Neuronal stem cell (in vitro differentiated cells): ENCODE data around the gene CTSE.
"Not testable (repeated sequence)": the region's sequence is repeated elsewhere in the genome, so short reads cannot be mapped to it uniquely, and the experiment has no call there.

Source experiments
- DNase-seq: peaks from one replicate; pipeline ENCODE4 v3.0.0-alpha.2; 2013; ENCODE audit warnings: low spot score
- H2AFZ ChIP-seq: one replicate; pipeline ENCODE4 v1.6.1; 2013; ENCODE audit warnings: mild to moderate bottlenecking, low read length, inconsistent platforms
- H2AK5ac ChIP-seq: 2 replicates; pipeline ENCODE4 v1.6.1; 2013; ENCODE audit warnings: low read depth, mild to moderate bottlenecking, inconsistent platforms, low read length, moderate library complexity, mixed read lengths
- H2BK120ac ChIP-seq: 2 replicates; pipeline ENCODE4 v1.6.1; 2013; ENCODE audit warnings: low read depth, mild to moderate bottlenecking, inconsistent platforms, low read length, moderate library complexity, mixed read lengths
- H2BK12ac ChIP-seq: one replicate; pipeline ENCODE4 v1.6.1; 2013; ENCODE audit warnings: low read length, inconsistent platforms
- H2BK15ac ChIP-seq: 2 replicates; pipeline ENCODE4 v1.6.1; 2013; ENCODE audit warnings: mild to moderate bottlenecking, low read length, inconsistent platforms, mixed read lengths
- H2BK5ac ChIP-seq: one replicate; pipeline ENCODE4 v1.6.1; 2013; ENCODE audit warnings: inconsistent platforms, mild to moderate bottlenecking, low read length, moderate library complexity
- H3K14ac ChIP-seq: one replicate; pipeline ENCODE4 v1.6.1; 2013; ENCODE audit warnings: low read length, inconsistent platforms
- H3K18ac ChIP-seq: 2 replicates; pipeline ENCODE4 v1.6.1; 2013; ENCODE audit warnings: low read length, inconsistent platforms
- H3K23ac ChIP-seq: 2 replicates; pipeline ENCODE4 v1.6.1; 2013; ENCODE audit warnings: low read depth, mild to moderate bottlenecking, mixed read lengths, low read length, inconsistent platforms; ENCODE audit not compliant: poor library complexity
- H3K27ac ChIP-seq: replicated peaks from 3 replicates; pipeline ENCODE4 v1.5.1; 2013; ENCODE audit warnings: low read length, inconsistent platforms
- H3K27me3 ChIP-seq, 3 experiments: 2 replicates each; pipeline ENCODE4 v1.6.1; 2013; ENCODE audit warnings: low read length in 3 of 3, mild to moderate bottlenecking in 2 of 3, inconsistent platforms in 1 of 3, low read depth in 1 of 3, mixed read lengths in 1 of 3, moderate library complexity in 1 of 3; ENCODE audit not compliant: control insufficient read depth in 3 of 3, insufficient read depth in 3 of 3
- H3K36me3 ChIP-seq, 2 donors: replicated peaks in 1 of 2; 2 replicates each; pipeline ENCODE4 v1.6.1; 2013; ENCODE audit warnings: low read length in 2 of 2; ENCODE audit not compliant: control insufficient read depth in 2 of 2, insufficient read depth in 2 of 2
- H3K4ac ChIP-seq: 2 replicates; pipeline ENCODE4 v1.6.1; 2013; ENCODE audit warnings: inconsistent platforms, mild to moderate bottlenecking, low read length, moderate library complexity
- H3K4me1 ChIP-seq, 2 donors: 1 replicate in 1 of 2; 2 replicates in 1 of 2; pipeline ENCODE4 v1.6.1; 2013; ENCODE audit warnings: low read length in 2 of 2, low read depth in 1 of 2; ENCODE audit not compliant: control insufficient read depth in 2 of 2, insufficient read depth in 1 of 2
- H3K4me2 ChIP-seq: one replicate; pipeline ENCODE4 v1.6.1; 2013; ENCODE audit warnings: mild to moderate bottlenecking, low read length, inconsistent platforms; ENCODE audit not compliant: insufficient read depth, poor library complexity, severe bottlenecking
- H3K4me3 ChIP-seq, 2 donors: 2 replicates each; pipeline ENCODE4 v1.5.1; 2013; ENCODE audit warnings: low read length in 2 of 2, mild to moderate bottlenecking in 2 of 2, inconsistent platforms in 1 of 2, moderate library complexity in 1 of 2
- H3K79me1 ChIP-seq: one replicate; pipeline ENCODE4 v1.6.1; 2013; ENCODE audit warnings: low read depth, mild to moderate bottlenecking, inconsistent platforms, low read length, moderate library complexity
- H3K9ac ChIP-seq: one replicate; pipeline ENCODE4 v1.6.1; 2013; ENCODE audit warnings: mild to moderate bottlenecking, low read depth, low read length, inconsistent platforms; ENCODE audit not compliant: poor library complexity
- H3K9me3 ChIP-seq, 2 donors: replicated peaks in 1 of 2; 2 replicates each; pipeline versions ENCODE3 to v1.6.1; 2013; ENCODE audit warnings: low read length in 2 of 2, mild to moderate bottlenecking in 2 of 2, inconsistent platforms in 1 of 2, low read depth in 1 of 2, mixed read lengths in 1 of 2, moderate library complexity in 1 of 2; ENCODE audit not compliant: control insufficient read depth in 2 of 2, insufficient read depth in 1 of 2
- H4K8ac ChIP-seq: one replicate; pipeline ENCODE4 v1.6.1; 2013; ENCODE audit warnings: low read depth, mild to moderate bottlenecking, inconsistent platforms, low read length, moderate library complexity
- H4K91ac ChIP-seq: one replicate; pipeline ENCODE4 v1.6.1; 2013; ENCODE audit warnings: low read length, low read depth, mild to moderate bottlenecking, inconsistent platforms; ENCODE audit not compliant: poor library complexity
- WGBS, 2 donors: extraction: QIAGEN DNeasy Blood & Tissue Kit; methylation state at CpG; one replicate each; pipeline ENCODE4 v1.1.7; 2013; ENCODE audit warnings: missing lambda C conversion rate in 2 of 2, mixed read lengths in 1 of 2; ENCODE audit not compliant: insufficient read length in 2 of 2, insufficient replicate concordance in 1 of 2; ENCODE audit errors: extremely low coverage in 2 of 2; 5-methylcytosine and 5-hydroxymethylcytosine counted together

The CTSE gene

DNA sequence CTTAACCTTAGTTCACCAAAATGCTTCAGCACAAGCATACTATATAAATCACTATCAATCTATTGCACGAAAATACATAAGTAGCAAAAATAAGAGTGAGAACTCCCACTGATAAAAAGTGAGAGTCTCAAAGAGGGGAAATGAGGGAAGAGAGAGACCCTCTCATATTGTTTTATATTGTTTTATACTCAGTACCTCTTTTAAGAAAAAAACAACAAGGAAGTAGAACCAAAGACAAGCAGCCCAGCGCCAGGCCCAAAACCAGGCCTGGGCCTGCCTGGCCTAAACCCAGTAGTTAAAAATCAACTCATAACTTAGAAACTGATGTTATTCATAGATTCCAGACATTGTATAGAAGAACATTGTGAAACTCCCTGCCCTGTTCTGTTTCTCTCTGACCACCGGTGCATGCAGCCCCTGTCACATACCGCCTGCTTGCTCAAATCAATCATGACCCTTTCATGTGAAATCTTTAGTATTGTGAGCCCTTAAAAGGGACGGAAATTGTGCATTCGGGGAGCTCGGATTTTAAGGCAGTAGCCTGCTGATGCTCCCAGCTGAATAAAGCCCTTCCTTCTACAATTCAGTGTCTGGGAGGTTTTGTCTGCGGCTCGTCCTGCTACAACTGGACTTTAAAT lies 34.7 kb upstream of the CTSE start:
- peaks cover 3 to 12% of the 10 kb centered on the region in 2 donors for H3K9me3 ChIP-seq
- H3K79me1 ChIP-seq, H4K91ac ChIP-seq, H3K4me3 ChIP-seq, H3K23ac ChIP-seq, H4K8ac ChIP-seq, H2BK12ac ChIP-seq, H3K18ac ChIP-seq, H2AK5ac ChIP-seq, H2BK15ac ChIP-seq, H3K14ac ChIP-seq, H2BK120ac ChIP-seq, H3K4me1 ChIP-seq, H3K4me2 ChIP-seq, H3K9ac ChIP-seq, H3K4ac ChIP-seq, DNase-seq, H2BK5ac ChIP-seq, H2AFZ ChIP-seq, H3K36me3 ChIP-seq, H3K27me3 ChIP-seq, H3K27ac ChIP-seq: not testable (repeated sequence)
- no CpG with 5 or more reads among the region's 9 CpGs for WGBS, 2 donors

DNA sequence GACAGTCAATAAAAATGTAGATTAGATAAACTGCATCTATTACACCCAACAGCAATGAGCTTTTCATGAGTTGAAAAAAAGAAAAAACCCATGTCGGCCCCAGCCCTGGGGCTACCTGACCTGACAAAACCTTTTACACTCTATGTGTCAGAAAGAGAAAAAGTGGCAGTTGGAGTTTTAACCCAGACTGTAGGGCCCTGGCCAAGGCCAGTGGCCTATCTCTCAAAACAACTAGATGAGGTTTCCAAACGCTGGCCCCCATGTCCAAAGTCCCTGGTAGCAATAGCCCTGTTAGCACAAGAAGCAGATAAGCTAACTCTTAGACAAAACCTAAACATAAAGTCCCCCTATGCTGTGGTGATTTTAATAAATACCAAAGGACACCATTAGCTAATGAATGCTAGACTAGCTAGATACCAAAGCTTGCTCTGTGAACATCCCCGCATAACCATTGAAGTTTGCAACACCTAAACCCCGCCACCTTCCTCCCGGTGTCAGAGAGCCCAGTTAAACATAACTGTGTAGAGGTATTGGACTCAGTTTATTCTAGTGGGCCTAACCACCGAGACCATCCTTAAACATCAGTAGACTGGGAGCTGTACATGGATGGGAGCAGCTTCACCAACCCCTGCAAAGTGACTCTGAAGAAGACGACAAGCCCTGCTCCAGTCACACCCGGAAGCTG lies 32.1 kb upstream of the CTSE start:
- H3K9ac ChIP-seq, H3K36me3 ChIP-seq, H2BK120ac ChIP-seq, H2BK15ac ChIP-seq, H3K4ac ChIP-seq, H3K18ac ChIP-seq, H3K27ac ChIP-seq, H3K4me1 ChIP-seq, H2BK12ac ChIP-seq, H2AK5ac ChIP-seq, H4K91ac ChIP-seq, H2BK5ac ChIP-seq, H3K4me2 ChIP-seq, H2AFZ ChIP-seq, H3K27me3 ChIP-seq, H3K23ac ChIP-seq, H3K14ac ChIP-seq, DNase-seq, H4K8ac ChIP-seq, H3K4me3 ChIP-seq, H3K9me3 ChIP-seq, H3K79me1 ChIP-seq: not testable (repeated sequence)
- WGBS, 2 donors = no CpG with 5 or more reads among the region's 8 CpGs

DNA sequence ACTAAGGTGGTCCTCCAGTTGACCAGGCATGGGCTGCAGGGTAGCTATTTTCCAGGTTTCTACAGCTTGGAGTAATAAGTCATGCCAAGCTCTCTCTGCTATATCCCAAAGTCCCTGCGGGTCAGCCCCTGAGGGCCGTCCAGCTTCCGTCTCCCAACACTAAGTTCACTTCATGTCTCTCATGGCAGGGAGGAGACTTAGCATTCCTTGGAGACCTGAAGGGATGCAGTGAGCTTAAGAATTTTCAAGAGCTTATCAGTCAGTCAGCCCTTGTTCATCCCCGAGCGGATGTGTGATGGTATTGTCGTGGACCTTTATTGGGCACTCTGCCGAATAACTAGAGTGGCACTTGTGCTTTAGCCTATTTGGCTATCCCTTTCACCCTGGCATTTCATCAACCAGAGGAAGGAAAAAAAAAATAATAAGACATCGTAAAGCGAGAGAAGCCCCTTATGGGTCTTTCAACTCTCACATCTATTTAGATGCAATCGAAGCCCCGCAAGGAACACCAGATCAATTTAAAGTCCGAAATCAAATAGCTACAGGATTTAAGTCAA lies 31.5 kb upstream of the CTSE start:
- DNase-seq = not testable (repeated sequence)

DNA sequence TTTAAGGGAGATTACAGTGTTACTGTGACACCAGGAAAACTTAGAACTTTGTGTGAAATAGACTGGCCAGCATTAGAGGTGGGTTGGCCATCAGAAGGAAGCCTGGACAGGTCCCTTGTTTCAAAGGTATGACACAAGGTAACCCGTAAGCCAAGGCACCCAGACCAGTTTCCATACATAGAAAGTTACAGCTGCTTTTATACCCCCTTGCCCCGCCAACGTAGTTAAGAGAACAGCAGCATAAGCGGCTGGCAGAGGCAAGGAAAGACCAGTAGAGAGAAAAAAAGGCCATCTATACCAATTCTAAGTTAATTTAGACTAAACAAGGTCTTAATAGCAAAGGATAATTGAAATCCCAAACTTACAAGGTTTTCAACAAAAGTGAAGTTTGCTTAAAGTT lies 29.9 kb upstream of the CTSE start:
- H3K4me1 ChIP-seq, H3K36me3 ChIP-seq, H3K4me2 ChIP-seq, H2BK120ac ChIP-seq, H4K8ac ChIP-seq, DNase-seq, H3K4me3 ChIP-seq, H3K27ac ChIP-seq, H3K14ac ChIP-seq, H2AFZ ChIP-seq, H2BK5ac ChIP-seq, H2AK5ac ChIP-seq, H3K18ac ChIP-seq, H3K9me3 ChIP-seq, H4K91ac ChIP-seq, H3K4ac ChIP-seq, H3K9ac ChIP-seq, H2BK12ac ChIP-seq, H3K79me1 ChIP-seq, H3K27me3 ChIP-seq, H2BK15ac ChIP-seq, H3K23ac ChIP-seq: not testable (repeated sequence)
- WGBS, 2 donors = no CpG with 5 or more reads among the region's 4 CpGs

More for the DNA sequence above, 31.5 kb upstream of the CTSE start:
- not testable (repeated sequence) for H3K27me3 ChIP-seq, H2BK120ac ChIP-seq, H2BK12ac ChIP-seq, H3K79me1 ChIP-seq, H4K8ac ChIP-seq, H2AK5ac ChIP-seq, H3K9me3 ChIP-seq, H3K9ac ChIP-seq, H3K27ac ChIP-seq, H3K4me2 ChIP-seq, H3K14ac ChIP-seq, H2AFZ ChIP-seq, H3K23ac ChIP-seq, H3K4ac ChIP-seq, H3K18ac ChIP-seq, H4K91ac ChIP-seq, H3K36me3 ChIP-seq, H3K4me3 ChIP-seq, H2BK5ac ChIP-seq, H3K4me1 ChIP-seq, H2BK15ac ChIP-seq
- WGBS, 2 donors = no CpG with 5 or more reads among the region's 12 CpGs
